Measurements from ENCODE around the gene GMCL2. TPM values are rescaled to one million over a fixed set of nuclear protein-coding genes. Genes with fewer than 3 reads are reported as not detected.

Gene GMCL2
- total RNA-seq, 1 experiment from 2014 or later: not detected

DNA sequence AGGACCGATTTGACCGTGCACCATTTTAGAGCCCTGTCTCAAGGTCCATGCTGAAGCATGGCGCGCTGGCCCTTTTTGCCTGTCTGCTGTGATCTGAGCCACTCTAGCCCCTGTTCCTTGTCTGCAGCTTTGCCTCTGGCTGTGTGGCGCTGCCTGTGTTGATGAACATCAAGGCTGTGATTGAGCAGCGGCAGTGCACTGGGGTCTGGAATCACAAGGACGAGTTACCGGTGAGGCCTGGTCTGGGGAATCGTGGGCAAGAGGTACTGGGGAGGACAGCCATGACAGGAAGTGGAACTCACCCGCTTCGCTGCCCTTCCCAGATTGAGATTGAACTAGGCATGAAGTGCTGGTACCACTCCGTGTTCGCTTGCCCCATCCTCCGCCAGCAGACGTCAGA is 39.8 kb downstream of the GMCL2 start (continued):
- TF ChIP-seq, protein P1, sequence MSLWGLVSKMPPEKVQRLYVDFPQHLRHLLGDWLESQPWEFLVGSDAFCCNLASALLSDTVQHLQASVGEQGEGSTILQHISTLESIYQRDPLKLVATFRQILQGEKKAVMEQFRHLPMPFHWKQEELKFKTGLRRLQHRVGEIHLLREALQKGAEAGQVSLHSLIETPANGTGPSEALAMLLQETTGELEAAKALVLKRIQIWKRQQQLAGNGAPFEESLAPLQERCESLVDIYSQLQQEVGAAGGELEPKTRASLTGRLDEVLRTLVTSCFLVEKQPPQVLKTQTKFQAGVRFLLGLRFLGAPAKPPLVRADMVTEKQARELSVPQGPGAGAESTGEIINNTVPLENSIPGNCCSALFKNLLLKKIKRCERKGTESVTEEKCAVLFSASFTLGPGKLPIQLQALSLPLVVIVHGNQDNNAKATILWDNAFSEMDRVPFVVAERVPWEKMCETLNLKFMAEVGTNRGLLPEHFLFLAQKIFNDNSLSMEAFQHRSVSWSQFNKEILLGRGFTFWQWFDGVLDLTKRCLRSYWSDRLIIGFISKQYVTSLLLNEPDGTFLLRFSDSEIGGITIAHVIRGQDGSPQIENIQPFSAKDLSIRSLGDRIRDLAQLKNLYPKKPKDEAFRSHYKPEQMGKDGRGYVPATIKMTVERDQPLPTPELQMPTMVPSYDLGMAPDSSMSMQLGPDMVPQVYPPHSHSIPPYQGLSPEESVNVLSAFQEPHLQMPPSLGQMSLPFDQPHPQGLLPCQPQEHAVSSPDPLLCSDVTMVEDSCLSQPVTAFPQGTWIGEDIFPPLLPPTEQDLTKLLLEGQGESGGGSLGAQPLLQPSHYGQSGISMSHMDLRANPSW (CRISPR knock-in tag; conservative IDR thresholded peaks at IDR 0.05; ENCODE audit: low read depth): no peak
- TF ChIP-seq SOX15 (CRISPR knock-in tag; IDR thresholded peaks at IDR 0.05) (no peak), ESRRA (CRISPR knock-in tag; IDR thresholded peaks at IDR 0.05; ENCODE audit: borderline replicate concordance) (no peak)
- TF ChIP-seq, protein P2, sequence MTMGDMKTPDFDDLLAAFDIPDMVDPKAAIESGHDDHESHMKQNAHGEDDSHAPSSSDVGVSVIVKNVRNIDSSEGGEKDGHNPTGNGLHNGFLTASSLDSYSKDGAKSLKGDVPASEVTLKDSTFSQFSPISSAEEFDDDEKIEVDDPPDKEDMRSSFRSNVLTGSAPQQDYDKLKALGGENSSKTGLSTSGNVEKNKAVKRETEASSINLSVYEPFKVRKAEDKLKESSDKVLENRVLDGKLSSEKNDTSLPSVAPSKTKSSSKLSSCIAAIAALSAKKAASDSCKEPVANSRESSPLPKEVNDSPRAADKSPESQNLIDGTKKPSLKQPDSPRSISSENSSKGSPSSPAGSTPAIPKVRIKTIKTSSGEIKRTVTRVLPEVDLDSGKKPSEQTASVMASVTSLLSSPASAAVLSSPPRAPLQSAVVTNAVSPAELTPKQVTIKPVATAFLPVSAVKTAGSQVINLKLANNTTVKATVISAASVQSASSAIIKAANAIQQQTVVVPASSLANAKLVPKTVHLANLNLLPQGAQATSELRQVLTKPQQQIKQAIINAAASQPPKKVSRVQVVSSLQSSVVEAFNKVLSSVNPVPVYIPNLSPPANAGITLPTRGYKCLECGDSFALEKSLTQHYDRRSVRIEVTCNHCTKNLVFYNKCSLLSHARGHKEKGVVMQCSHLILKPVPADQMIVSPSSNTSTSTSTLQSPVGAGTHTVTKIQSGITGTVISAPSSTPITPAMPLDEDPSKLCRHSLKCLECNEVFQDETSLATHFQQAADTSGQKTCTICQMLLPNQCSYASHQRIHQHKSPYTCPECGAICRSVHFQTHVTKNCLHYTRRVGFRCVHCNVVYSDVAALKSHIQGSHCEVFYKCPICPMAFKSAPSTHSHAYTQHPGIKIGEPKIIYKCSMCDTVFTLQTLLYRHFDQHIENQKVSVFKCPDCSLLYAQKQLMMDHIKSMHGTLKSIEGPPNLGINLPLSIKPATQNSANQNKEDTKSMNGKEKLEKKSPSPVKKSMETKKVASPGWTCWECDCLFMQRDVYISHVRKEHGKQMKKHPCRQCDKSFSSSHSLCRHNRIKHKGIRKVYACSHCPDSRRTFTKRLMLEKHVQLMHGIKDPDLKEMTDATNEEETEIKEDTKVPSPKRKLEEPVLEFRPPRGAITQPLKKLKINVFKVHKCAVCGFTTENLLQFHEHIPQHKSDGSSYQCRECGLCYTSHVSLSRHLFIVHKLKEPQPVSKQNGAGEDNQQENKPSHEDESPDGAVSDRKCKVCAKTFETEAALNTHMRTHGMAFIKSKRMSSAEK (CRISPR knock-in tag; IDR thresholded peaks at IDR 0.05; ENCODE audit: borderline replicate concordance): no peak

DNA sequence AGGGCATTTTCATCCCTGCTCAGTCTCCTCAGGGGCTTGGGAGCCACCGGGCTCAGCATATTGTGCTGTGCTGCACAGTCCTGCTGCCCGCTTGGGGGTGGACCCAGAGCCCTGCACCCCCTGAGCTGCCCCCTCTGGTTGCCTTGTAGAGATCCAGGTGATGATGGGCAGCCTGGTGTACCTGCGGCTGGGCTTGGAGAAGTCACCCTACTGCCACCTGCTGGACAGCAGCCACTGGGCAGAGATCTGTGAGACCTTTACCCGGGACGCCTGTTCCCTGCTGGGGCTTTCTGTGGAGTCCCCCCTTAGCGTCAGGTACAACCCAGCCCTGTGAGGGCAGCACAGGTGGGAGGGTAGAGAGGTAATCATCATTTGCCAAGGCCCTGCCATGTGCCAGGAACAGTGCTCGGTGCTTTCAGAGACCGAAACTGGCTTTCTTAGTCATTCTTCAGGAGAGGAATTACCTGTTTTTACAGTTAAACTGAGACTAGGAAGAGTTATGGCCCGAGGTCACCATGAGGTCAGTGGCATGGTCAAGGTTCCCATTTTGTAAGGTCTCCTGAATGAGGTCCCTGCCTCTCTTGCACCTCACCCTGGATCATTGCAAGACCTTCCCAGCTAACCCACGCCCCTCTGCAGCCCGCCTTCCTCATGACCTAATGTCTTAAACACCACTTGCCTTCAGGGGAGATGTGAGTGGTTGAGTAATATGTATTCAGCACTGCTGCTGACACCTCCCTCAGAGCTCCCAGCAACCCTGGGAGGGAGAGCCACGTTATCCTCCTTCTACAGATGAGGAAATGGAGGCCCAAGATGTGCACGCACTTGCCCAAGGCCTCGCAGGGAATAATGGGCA is 41.0 kb downstream of the GMCL2 start:
- ChIA-PET POLR2A (interaction anchor here (0.6 to 1.5 kb wide), 7 partner anchors 11 to 1855 kb away, joined by 3 to 5 read pairs (median 4); partner anchors contain the start of gene HNRNPAB), CTCF (interaction anchor here (0.6 to 7.5 kb wide), 19 partner anchors 10 to 539 kb away, joined by 3 to 111 read pairs (median 5); no protein-coding TSS in a partner anchor)
- DNase-seq (ENCODE audit: low spot score) (peak; percentile 92), ATAC-seq (peak; percentile 86)
- H3K4me3 Mint-ChIP-seq: no peak overlapping the region
- peaks cover 5% of the 10 kb centered on the region for H3K4me1 Mint-ChIP-seq
- H3K27ac Mint-ChIP-seq: peak overlapping the region; percentile 94
- H3K36me3 Mint-ChIP-seq: peaks cover 85% of the 10 kb centered on the region
- no peaks in the 10 kb centered on the region for H3K9me3 Mint-ChIP-seq
- no peaks in the 10 kb centered on the region for H3K27me3 Mint-ChIP-seq (ENCODE audit: low read depth)
- no peak for TF ChIP-seq TCF7 (CRISPR knock-in tag; IDR thresholded peaks at IDR 0.05; ENCODE audit: low read depth)
- TF ChIP-seq, protein P3, sequence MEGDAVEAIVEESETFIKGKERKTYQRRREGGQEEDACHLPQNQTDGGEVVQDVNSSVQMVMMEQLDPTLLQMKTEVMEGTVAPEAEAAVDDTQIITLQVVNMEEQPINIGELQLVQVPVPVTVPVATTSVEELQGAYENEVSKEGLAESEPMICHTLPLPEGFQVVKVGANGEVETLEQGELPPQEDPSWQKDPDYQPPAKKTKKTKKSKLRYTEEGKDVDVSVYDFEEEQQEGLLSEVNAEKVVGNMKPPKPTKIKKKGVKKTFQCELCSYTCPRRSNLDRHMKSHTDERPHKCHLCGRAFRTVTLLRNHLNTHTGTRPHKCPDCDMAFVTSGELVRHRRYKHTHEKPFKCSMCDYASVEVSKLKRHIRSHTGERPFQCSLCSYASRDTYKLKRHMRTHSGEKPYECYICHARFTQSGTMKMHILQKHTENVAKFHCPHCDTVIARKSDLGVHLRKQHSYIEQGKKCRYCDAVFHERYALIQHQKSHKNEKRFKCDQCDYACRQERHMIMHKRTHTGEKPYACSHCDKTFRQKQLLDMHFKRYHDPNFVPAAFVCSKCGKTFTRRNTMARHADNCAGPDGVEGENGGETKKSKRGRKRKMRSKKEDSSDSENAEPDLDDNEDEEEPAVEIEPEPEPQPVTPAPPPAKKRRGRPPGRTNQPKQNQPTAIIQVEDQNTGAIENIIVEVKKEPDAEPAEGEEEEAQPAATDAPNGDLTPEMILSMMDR (IDR thresholded peaks at IDR 0.05): peak; percentile 64
- 0 out of 2 replicates have a peak, but pooled peaks have one; percentile 33 for TF ChIP-seq SP1 (CRISPR knock-in tag; conservative IDR thresholded peaks at IDR 0.05)
- TF ChIP-seq NFYB (CRISPR knock-in tag; conservative IDR thresholded peaks at IDR 0.05; ENCODE audit: low read depth): no peak
- no peak for TF ChIP-seq GTF2I (CRISPR knock-in tag; conservative IDR thresholded peaks at IDR 0.05)
- no peak for TF ChIP-seq NR1H2 (CRISPR knock-in tag; IDR thresholded peaks at IDR 0.05)
- TF ChIP-seq MYBL2 (CRISPR knock-in tag; IDR thresholded peaks at IDR 0.05): no peak
- TF ChIP-seq, protein P4, sequence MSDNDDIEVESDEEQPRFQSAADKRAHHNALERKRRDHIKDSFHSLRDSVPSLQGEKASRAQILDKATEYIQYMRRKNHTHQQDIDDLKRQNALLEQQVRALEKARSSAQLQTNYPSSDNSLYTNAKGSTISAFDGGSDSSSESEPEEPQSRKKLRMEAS (CRISPR knock-in tag; IDR thresholded peaks at IDR 0.05): no peak
- TF ChIP-seq, protein P5, sequence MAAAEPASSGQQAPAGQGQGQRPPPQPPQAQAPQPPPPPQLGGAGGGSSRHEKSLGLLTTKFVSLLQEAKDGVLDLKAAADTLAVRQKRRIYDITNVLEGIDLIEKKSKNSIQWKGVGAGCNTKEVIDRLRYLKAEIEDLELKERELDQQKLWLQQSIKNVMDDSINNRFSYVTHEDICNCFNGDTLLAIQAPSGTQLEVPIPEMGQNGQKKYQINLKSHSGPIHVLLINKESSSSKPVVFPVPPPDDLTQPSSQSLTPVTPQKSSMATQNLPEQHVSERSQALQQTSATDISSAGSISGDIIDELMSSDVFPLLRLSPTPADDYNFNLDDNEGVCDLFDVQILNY (CRISPR knock-in tag; IDR thresholded peaks at IDR 0.05): no peak
- TF ChIP-seq EMX1 (CRISPR knock-in tag; IDR thresholded peaks at IDR 0.05): no peak
- TF ChIP-seq, protein P6, sequence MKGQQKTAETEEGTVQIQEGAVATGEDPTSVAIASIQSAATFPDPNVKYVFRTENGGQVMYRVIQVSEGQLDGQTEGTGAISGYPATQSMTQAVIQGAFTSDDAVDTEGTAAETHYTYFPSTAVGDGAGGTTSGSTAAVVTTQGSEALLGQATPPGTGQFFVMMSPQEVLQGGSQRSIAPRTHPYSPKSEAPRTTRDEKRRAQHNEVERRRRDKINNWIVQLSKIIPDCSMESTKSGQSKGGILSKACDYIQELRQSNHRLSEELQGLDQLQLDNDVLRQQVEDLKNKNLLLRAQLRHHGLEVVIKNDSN (CRISPR knock-in tag; IDR thresholded peaks at IDR 0.05): no peak
- TF ChIP-seq NR2C2 (CRISPR knock-in tag; IDR thresholded peaks at IDR 0.05): no peak
- TF ChIP-seq, protein P7, sequence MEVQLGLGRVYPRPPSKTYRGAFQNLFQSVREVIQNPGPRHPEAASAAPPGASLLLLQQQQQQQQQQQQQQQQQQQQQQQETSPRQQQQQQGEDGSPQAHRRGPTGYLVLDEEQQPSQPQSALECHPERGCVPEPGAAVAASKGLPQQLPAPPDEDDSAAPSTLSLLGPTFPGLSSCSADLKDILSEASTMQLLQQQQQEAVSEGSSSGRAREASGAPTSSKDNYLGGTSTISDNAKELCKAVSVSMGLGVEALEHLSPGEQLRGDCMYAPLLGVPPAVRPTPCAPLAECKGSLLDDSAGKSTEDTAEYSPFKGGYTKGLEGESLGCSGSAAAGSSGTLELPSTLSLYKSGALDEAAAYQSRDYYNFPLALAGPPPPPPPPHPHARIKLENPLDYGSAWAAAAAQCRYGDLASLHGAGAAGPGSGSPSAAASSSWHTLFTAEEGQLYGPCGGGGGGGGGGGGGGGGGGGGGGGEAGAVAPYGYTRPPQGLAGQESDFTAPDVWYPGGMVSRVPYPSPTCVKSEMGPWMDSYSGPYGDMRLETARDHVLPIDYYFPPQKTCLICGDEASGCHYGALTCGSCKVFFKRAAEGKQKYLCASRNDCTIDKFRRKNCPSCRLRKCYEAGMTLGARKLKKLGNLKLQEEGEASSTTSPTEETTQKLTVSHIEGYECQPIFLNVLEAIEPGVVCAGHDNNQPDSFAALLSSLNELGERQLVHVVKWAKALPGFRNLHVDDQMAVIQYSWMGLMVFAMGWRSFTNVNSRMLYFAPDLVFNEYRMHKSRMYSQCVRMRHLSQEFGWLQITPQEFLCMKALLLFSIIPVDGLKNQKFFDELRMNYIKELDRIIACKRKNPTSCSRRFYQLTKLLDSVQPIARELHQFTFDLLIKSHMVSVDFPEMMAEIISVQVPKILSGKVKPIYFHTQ (CRISPR knock-in tag; IDR thresholded peaks at IDR 0.05): 0 out of 2 replicates have a peak, but pooled peaks have one; percentile 30
- TF ChIP-seq, protein P8, sequence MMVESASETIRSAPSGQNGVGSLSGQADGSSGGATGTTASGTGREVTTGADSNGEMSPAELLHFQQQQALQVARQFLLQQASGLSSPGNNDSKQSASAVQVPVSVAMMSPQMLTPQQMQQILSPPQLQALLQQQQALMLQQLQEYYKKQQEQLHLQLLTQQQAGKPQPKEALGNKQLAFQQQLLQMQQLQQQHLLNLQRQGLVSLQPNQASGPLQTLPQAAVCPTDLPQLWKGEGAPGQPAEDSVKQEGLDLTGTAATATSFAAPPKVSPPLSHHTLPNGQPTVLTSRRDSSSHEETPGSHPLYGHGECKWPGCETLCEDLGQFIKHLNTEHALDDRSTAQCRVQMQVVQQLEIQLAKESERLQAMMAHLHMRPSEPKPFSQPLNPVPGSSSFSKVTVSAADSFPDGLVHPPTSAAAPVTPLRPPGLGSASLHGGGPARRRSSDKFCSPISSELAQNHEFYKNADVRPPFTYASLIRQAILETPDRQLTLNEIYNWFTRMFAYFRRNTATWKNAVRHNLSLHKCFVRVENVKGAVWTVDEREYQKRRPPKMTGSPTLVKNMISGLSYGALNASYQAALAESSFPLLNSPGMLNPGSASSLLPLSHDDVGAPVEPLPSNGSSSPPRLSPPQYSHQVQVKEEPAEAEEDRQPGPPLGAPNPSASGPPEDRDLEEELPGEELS (CRISPR knock-in tag; IDR thresholded peaks at IDR 0.05): no peak
- no peak for TF ChIP-seq FOXJ3 (CRISPR knock-in tag; IDR thresholded peaks at IDR 0.05; ENCODE audit: borderline replicate concordance)

Measured in WTC11 (cell line).